OCI-LY7 (cell line): ENCODE results near the gene DST. TPM values are rescaled to one million over a fixed set of nuclear protein-coding genes. Genes with fewer than 3 reads are reported as not detected.

Experiments used
- BruUV-seq: library from RNA; stranded (reverse); fragments of 400-500 nt; replicated peaks from 2 replicates; lab custom pipeline; 2021; lab: Mats Ljungman, UMichigan
- CTCF ChIA-PET: fragments of 300-600 bp; sonication (Branson Sonifier 250); formaldehyde crosslinking; loops from one replicate; lab custom pipeline; 2022; ENCODE audit warnings: antibody characterized with exemption; ENCODE audit not compliant: unreplicated experiment; lab: Charles Lee
- POLR2A ChIA-PET: fragments of 300-600 bp; sonication (Branson Sonifier 250); formaldehyde crosslinking; loops from one replicate; lab custom pipeline; 2022; ENCODE audit warnings: antibody characterized with exemption; lab: Charles Lee
- DNase-seq: peaks from one replicate; pipeline ENCODE4 v3.0.0-alpha.2; 2015; ENCODE audit warnings: low spot score
- H2AFZ ChIP-seq: fragments of 200-600 bp; sonication (generic), shearing (Covaris generic); 2 replicates; pipeline ENCODE4 v1.6.1; 2014; ENCODE audit warnings: mild to moderate bottlenecking, antibody characterized with exemption, low read length, moderate library complexity
- H3K27ac ChIP-seq: fragments of 200-600 bp; sonication (generic); 2 replicates; pipeline ENCODE4 v1.5.1; 2014; ENCODE audit warnings: mixed run types, low read depth, mild to moderate bottlenecking, moderate library complexity, low read length, inconsistent platforms; ENCODE audit not compliant: poor library complexity, severe bottlenecking
- H3K36me3 ChIP-seq: fragments of 200-600 bp; sonication (generic); 2 replicates; pipeline ENCODE4 v1.6.1; 2014; ENCODE audit warnings: mild to moderate bottlenecking, antibody characterized with exemption, low read length, moderate library complexity, mixed read lengths; ENCODE audit not compliant: insufficient read depth
- H3K4me1 ChIP-seq: fragments of 200-600 bp; sonication (generic); 2 replicates; pipeline ENCODE4 v1.5.1; 2014; ENCODE audit warnings: mild to moderate bottlenecking, low read length; ENCODE audit not compliant: insufficient read depth, poor library complexity, severe bottlenecking
- H3K4me2 ChIP-seq: fragments of 200-600 bp; sonication (generic); 2 replicates; pipeline ENCODE4 v1.6.1; 2014; ENCODE audit warnings: mild to moderate bottlenecking, low read length
- H3K4me3 ChIP-seq: fragments of 200-600 bp; sonication (generic); 2 replicates; pipeline ENCODE4 v1.5.1; 2014; ENCODE audit warnings: mild to moderate bottlenecking, low read depth, low read length; ENCODE audit not compliant: poor library complexity, severe bottlenecking
- H3K79me2 ChIP-seq: fragments of 200-600 bp; sonication (generic); 2 replicates; pipeline ENCODE4 v1.6.1; 2016; ENCODE audit warnings: low read depth, mild to moderate bottlenecking, low read length, moderate library complexity, mixed read lengths; ENCODE audit not compliant: insufficient read depth
- H3K9me2 ChIP-seq: fragments of 200-600 bp; sonication (generic); 2 replicates; pipeline ENCODE4 v1.6.1; 2016; ENCODE audit warnings: mild to moderate bottlenecking, low read length, mixed read lengths; ENCODE audit not compliant: insufficient read depth
- H3K9me3 ChIP-seq: fragments of 200-600 bp; sonication (generic); 2 replicates; pipeline ENCODE4 v1.6.1; 2014; ENCODE audit warnings: mild to moderate bottlenecking, mixed run types, low read length, mixed read lengths
- H4K20me1 ChIP-seq: fragments of 200-600 bp; sonication (generic); 2 replicates; pipeline ENCODE4 v1.6.1; 2014; ENCODE audit warnings: mild to moderate bottlenecking, antibody characterized with exemption, low read length, moderate library complexity, mixed read lengths; ENCODE audit not compliant: insufficient read depth
- EZH2phosphoT487 ChIP-seq: fragments of 200-600 bp; sonication (generic); IDR thresholded peaks from 2 replicates; pipeline ENCODE4 v1.6.1; 2018; ENCODE audit warnings: low read depth, borderline replicate concordance, mild to moderate bottlenecking, mixed run types, antibody characterized with exemption, low read length, moderate library complexity, mixed read lengths
- intact Hi-C: fragments of 100-400 bp; cut with micrococcal nuclease; formaldehyde crosslinking; loops from one replicate; pipeline ENCODE4 v1.10.0; 2022; ENCODE audit not compliant: unreplicated experiment
- total RNA-seq, 2 experiments: library from RNA; depleted of rRNA in 1 of 2; stranded (reverse); fragments of >200 nt in 1 of 2; shearing (Covaris generic) in 1 of 2; gene quantifications; 2 replicates each; pipeline ENCODE4 v1.2.3, GENCODE V29; 2014 to 2022
- TF ChIP-seq, protein P1 (sequence below): fragments of 200-600 bp; sonication (generic); conservative IDR thresholded peaks from 2 replicates; pipeline ENCODE4 v1.5.1; 2014; ENCODE audit warnings: mild to moderate bottlenecking, antibody characterized with exemption, low read length, moderate library complexity, mixed read lengths

The DST gene
- total RNA-seq, 2 experiments from 2014 or later = 8.4 to 19.4 TPM

DNA sequence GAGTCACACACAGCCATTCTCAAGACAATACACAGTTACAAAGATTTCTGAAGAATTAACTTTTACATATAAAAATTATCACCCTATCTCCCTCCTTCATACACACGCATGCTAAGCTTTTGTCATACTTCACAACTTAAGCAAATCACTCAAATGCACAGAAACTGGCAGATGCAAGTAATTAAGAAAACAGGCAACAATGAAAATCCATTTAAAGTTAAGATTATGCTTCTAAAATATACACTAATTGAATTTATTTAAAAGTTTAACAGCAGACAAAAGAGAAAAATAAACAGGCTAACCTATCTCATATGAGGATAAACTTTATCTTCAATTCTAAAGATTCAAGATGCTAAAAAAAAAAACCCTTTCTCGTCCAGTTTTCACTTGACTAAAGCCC lies 68.4 kb downstream of the DST start:
- H3K4me3 ChIP-seq = no peak overlapping the region
- no peak for DNase-seq
- H3K9me2 ChIP-seq = no peaks in the 10 kb centered on the region
- no TSS peak for BruUV-seq
- no peaks in the 10 kb centered on the region for H3K79me2 ChIP-seq
- no peaks in the 10 kb centered on the region for H3K4me1 ChIP-seq
- no peaks in the 10 kb centered on the region for H4K20me1 ChIP-seq
- intact Hi-C loops = no loop called here
- no peaks in the 10 kb centered on the region for H3K9me3 ChIP-seq
- ChIA-PET POLR2A (no interaction called here), CTCF (interaction anchor here (0.6 kb wide), 1 partner anchor 17 kb away, joined by 8 read pairs; no protein-coding TSS in a partner anchor)
- H3K36me3 ChIP-seq = no peaks in the 10 kb centered on the region
- no peak overlapping the region for H2AFZ ChIP-seq
- H3K27ac ChIP-seq = no peak overlapping the region
- no peak overlapping the region for H3K4me2 ChIP-seq
- no peak for TF ChIP-seq EZH2phosphoT487
- TF ChIP-seq, protein P1, sequence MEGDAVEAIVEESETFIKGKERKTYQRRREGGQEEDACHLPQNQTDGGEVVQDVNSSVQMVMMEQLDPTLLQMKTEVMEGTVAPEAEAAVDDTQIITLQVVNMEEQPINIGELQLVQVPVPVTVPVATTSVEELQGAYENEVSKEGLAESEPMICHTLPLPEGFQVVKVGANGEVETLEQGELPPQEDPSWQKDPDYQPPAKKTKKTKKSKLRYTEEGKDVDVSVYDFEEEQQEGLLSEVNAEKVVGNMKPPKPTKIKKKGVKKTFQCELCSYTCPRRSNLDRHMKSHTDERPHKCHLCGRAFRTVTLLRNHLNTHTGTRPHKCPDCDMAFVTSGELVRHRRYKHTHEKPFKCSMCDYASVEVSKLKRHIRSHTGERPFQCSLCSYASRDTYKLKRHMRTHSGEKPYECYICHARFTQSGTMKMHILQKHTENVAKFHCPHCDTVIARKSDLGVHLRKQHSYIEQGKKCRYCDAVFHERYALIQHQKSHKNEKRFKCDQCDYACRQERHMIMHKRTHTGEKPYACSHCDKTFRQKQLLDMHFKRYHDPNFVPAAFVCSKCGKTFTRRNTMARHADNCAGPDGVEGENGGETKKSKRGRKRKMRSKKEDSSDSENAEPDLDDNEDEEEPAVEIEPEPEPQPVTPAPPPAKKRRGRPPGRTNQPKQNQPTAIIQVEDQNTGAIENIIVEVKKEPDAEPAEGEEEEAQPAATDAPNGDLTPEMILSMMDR = no peak

DNA sequence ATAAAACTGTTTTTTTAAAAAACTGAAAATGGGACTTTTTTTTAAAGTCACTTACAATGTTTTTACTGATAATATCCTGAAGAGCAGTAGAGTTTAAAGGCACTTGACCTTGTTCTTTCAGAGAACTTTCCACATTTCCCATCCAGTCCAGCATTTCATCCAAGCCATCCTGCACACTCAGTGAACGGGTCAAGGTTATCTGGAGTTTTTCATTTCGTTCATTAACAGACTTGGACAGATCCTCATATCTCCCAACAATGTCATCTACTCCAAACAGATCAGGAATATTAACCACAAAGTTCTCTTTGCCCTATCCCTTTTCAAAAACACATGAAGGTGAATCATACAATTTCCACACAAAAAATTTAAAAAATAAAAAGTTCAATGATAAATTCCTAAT lies 69.1 kb downstream of the DST start:
- CTCF ChIA-PET = no interaction called here
- BruUV-seq = no TSS peak
- no peak overlapping the region for H3K4me3 ChIP-seq
- no peak overlapping the region for H2AFZ ChIP-seq
- intact Hi-C loops = no loop called here
- H3K27ac ChIP-seq = no peak overlapping the region
- no peaks in the 10 kb centered on the region for H3K9me2 ChIP-seq
- no peaks in the 10 kb centered on the region for H3K79me2 ChIP-seq
- POLR2A ChIA-PET = no interaction called here
- H3K9me3 ChIP-seq = no peaks in the 10 kb centered on the region
- DNase-seq = no peak
- no peaks in the 10 kb centered on the region for H4K20me1 ChIP-seq
- no peak overlapping the region for H3K4me2 ChIP-seq
- no peaks in the 10 kb centered on the region for H3K4me1 ChIP-seq
- H3K36me3 ChIP-seq = no peaks in the 10 kb centered on the region
- TF ChIP-seq, protein P1 = no peak
- TF ChIP-seq EZH2phosphoT487 = no peak

DNA sequence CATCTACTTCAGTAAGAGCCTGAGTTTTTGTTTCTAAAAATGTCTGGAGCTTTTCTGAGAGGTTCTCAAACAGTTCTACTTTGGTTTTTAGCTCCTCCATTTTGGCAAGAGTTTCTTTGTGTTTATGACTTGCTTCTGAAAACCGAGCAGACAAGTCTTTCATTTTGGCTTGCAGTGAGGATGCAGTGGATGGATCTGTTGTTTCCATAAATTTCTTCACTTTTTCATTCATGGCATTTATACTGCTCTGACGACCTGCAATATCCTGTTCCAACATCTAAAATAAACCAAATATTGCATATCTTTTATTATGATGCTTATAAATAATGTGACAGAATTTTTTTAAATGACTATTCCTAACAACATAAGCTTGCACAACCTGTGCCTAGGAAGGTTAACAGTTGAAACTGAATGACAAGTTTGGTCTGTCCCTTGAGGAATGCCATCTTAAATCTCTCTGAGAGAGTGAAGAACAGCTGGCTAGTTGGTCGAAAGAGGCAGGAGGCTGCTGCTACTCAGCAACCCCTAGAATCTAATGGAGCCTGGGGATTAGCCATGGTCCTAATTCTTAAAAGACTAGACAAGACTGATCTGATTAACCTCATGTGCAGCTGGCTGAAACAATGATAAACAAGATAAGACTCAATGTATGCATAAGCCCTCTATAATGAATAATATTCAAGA lies 69.8 kb downstream of the DST start:
- ChIA-PET POLR2A (interaction anchor here (0.6 kb wide), 1 partner anchor 137 kb away, joined by 3 read pairs; no protein-coding TSS in a partner anchor), CTCF (no interaction called here)
- intact Hi-C loops = no loop called here
- H3K27ac ChIP-seq = no peak overlapping the region
- H3K9me3 ChIP-seq = no peaks in the 10 kb centered on the region
- H3K4me1 ChIP-seq = no peaks in the 10 kb centered on the region
- no peak overlapping the region for H2AFZ ChIP-seq
- BruUV-seq = no TSS peak
- no peak for DNase-seq
- H3K4me2 ChIP-seq = no peak overlapping the region
- no peak overlapping the region for H3K4me3 ChIP-seq
- no peaks in the 10 kb centered on the region for H3K79me2 ChIP-seq
- no peak for TF ChIP-seq EZH2phosphoT487
- TF ChIP-seq, protein P1 = no peak
- H3K36me3 ChIP-seq = no peaks in the 10 kb centered on the region
- no peaks in the 10 kb centered on the region for H3K9me2 ChIP-seq
- H4K20me1 ChIP-seq = no peaks in the 10 kb centered on the region
